HG03060 (cell line): Measurements from ENCODE around the gene SEMA6D.
"Not testable (repeated sequence)": the region's sequence is repeated elsewhere in the genome, so short reads cannot be mapped to it uniquely, and the experiment has no call there.

Source experiments
- ATAC-seq: cut with Tn5 transposase; IDR thresholded peaks from one replicate; pipeline ENCODE4 v1.9.1; 2021; ENCODE audit warnings: low read depth, moderate number of reproducible peaks; ENCODE audit not compliant: unreplicated experiment

Gene SEMA6D

GRCh38 chr15:47716516-47716915, 789 bp upstream of the SEMA6D start:
- ATAC-seq, result no peak

GRCh38 chr15:47718497-47719437, 1.5 kb downstream of the SEMA6D start:
- ATAC-seq, result no peak

GRCh38 chr15:47719730-47720129, 2.4 kb downstream of the SEMA6D start:
- no peak for ATAC-seq

- no peak for ATAC-seq
Measured at GRCh38 chr15:47720555-47720954, 3.2 kb downstream of the SEMA6D start.

- no peak for ATAC-seq
Measured at GRCh38 chr15:47721676-47722075, 4.4 kb downstream of the SEMA6D start.

- ATAC-seq, result no peak
Measured at GRCh38 chr15:47724346-47724745, 7.0 kb downstream of the SEMA6D start.

- ATAC-seq, result no peak
Measured at GRCh38 chr15:47725051-47725450, 7.7 kb downstream of the SEMA6D start.

- no peak for ATAC-seq
Measured at GRCh38 chr15:47725906-47726305, 8.6 kb downstream of the SEMA6D start.

GRCh38 chr15:47726399-47726823, 9.1 kb downstream of the SEMA6D start:
- no peak for ATAC-seq

GRCh38 chr15:47727137-47727536, 9.8 kb downstream of the SEMA6D start:
- ATAC-seq, result no peak

GRCh38 chr15:47727676-47728075, 10.4 kb downstream of the SEMA6D start:
- ATAC-seq, result no peak

- no peak for ATAC-seq
Measured at GRCh38 chr15:47728426-47728825, 11.1 kb downstream of the SEMA6D start.

GRCh38 chr15:47728886-47729285, 11.6 kb downstream of the SEMA6D start:
- no peak for ATAC-seq

GRCh38 chr15:47731230-47731629, 13.9 kb downstream of the SEMA6D start:
- ATAC-seq, result no peak

- ATAC-seq, result no peak
Measured at GRCh38 chr15:47732248-47732647, 14.9 kb downstream of the SEMA6D start.

- ATAC-seq, result no peak
Measured at GRCh38 chr15:47733085-47733484, 15.8 kb downstream of the SEMA6D start.

- no peak for ATAC-seq
Measured at GRCh38 chr15:47736143-47736786, 19.0 kb downstream of the SEMA6D start.

GRCh38 chr15:47737477-47737876, 20.2 kb downstream of the SEMA6D start:
- no peak for ATAC-seq

GRCh38 chr15:47738144-47738825, 21.0 kb downstream of the SEMA6D start:
- not testable (repeated sequence) for ATAC-seq

- ATAC-seq, result no peak
Measured at GRCh38 chr15:47741082-47741481, 23.8 kb downstream of the SEMA6D start.

GRCh38 chr15:47741907-47742306, 24.6 kb downstream of the SEMA6D start:
- no peak for ATAC-seq
